ENCODE data around the gene INTS11.

- TF ChIP-seq SCRT2 (tag by site-specific recombination; IDR thresholded peaks at IDR 0.05): no peak
- no peak for TF ChIP-seq ZNF530 (tag by site-specific recombination; IDR thresholded peaks at IDR 0.05; ENCODE audit: low read depth)
- TF ChIP-seq ZBTB20 (tag by site-specific recombination; IDR thresholded peaks at IDR 0.05): no peak
- TF ChIP-seq, protein P1, sequence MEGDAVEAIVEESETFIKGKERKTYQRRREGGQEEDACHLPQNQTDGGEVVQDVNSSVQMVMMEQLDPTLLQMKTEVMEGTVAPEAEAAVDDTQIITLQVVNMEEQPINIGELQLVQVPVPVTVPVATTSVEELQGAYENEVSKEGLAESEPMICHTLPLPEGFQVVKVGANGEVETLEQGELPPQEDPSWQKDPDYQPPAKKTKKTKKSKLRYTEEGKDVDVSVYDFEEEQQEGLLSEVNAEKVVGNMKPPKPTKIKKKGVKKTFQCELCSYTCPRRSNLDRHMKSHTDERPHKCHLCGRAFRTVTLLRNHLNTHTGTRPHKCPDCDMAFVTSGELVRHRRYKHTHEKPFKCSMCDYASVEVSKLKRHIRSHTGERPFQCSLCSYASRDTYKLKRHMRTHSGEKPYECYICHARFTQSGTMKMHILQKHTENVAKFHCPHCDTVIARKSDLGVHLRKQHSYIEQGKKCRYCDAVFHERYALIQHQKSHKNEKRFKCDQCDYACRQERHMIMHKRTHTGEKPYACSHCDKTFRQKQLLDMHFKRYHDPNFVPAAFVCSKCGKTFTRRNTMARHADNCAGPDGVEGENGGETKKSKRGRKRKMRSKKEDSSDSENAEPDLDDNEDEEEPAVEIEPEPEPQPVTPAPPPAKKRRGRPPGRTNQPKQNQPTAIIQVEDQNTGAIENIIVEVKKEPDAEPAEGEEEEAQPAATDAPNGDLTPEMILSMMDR (tag by site-specific recombination; IDR thresholded peaks at IDR 0.05): no peak
- no peak for TF ChIP-seq ZNF274 (IDR thresholded peaks at IDR 0.05; ENCODE audit: low read length)
- TF ChIP-seq ZNF274 (tag by site-specific recombination; IDR thresholded peaks at IDR 0.05; ENCODE audit: borderline replicate concordance): no peak
- TF ChIP-seq YY1 (tag by site-specific recombination; IDR thresholded peaks at IDR 0.05): no peak
- TF ChIP-seq ZBTB1 (tag by site-specific recombination; IDR thresholded peaks at IDR 0.05): no peak
- no peak for TF ChIP-seq ZNF624 (tag by site-specific recombination; IDR thresholded peaks at IDR 0.05)
- no peak for TF ChIP-seq ZBTB8A (tag by site-specific recombination; IDR thresholded peaks at IDR 0.05)
- no peak for TF ChIP-seq ZBTB7A (tag by site-specific recombination; IDR thresholded peaks at IDR 0.05; ENCODE audit: low read depth)
Measured at GRCh38 chr1:1371364-1371745, 46.9 kb upstream of the INTS11 start.

Data from HEK293 (cell line).